Measurements from ENCODE around the gene SMARCA4.

The SMARCA4 gene

GRCh38 chr19:11010041-11010440 is 49.2 kb downstream of the SMARCA4 start:
- Mint-ChIP-seq H3K9me3 (no peaks in the 10 kb centered on the region), H3K4me1 (no peaks in the 10 kb centered on the region), H3K36me3 (peaks cover 18% of the 10 kb centered on the region), H3K27me3 (no peaks in the 10 kb centered on the region), H3K27ac (no peak overlapping the region), H3K4me3 (no peak overlapping the region)

- H3K27ac Mint-ChIP-seq = no peak overlapping the region
- H3K36me3 Mint-ChIP-seq = peaks cover 18% of the 10 kb centered on the region
- H3K4me3 Mint-ChIP-seq = no peak overlapping the region
- no peaks in the 10 kb centered on the region for H3K9me3 Mint-ChIP-seq
- no peaks in the 10 kb centered on the region for H3K4me1 Mint-ChIP-seq
- no peaks in the 10 kb centered on the region for H3K27me3 Mint-ChIP-seq
Observed at GRCh38 chr19:11012507-11012906, 51.7 kb downstream of the SMARCA4 start.

GRCh38 chr19:11013771-11014170 is 52.9 kb downstream of the SMARCA4 start:
- peaks cover 11% of the 10 kb centered on the region for H3K36me3 Mint-ChIP-seq
- no peaks in the 10 kb centered on the region for H3K9me3 Mint-ChIP-seq
- H3K4me3 Mint-ChIP-seq = no peak overlapping the region
- no peaks in the 10 kb centered on the region for H3K4me1 Mint-ChIP-seq
- no peak overlapping the region for H3K27ac Mint-ChIP-seq
- no peaks in the 10 kb centered on the region for H3K27me3 Mint-ChIP-seq

GRCh38 chr19:11014403-11014911 is 53.6 kb downstream of the SMARCA4 start:
- Mint-ChIP-seq H3K9me3 (no peaks in the 10 kb centered on the region), H3K27ac (no peak overlapping the region), H3K36me3 (peaks cover 11% of the 10 kb centered on the region), H3K27me3 (no peaks in the 10 kb centered on the region), H3K4me3 (no peak overlapping the region), H3K4me1 (no peaks in the 10 kb centered on the region)

GRCh38 chr19:11016631-11017030 is 55.8 kb downstream of the SMARCA4 start:
- peaks cover 8% of the 10 kb centered on the region for H3K36me3 Mint-ChIP-seq
- H3K9me3 Mint-ChIP-seq = no peaks in the 10 kb centered on the region
- H3K4me3 Mint-ChIP-seq = no peak overlapping the region
- H3K27ac Mint-ChIP-seq = no peak overlapping the region
- H3K27me3 Mint-ChIP-seq = no peaks in the 10 kb centered on the region
- no peaks in the 10 kb centered on the region for H3K4me1 Mint-ChIP-seq

- Mint-ChIP-seq H3K4me1 (no peaks in the 10 kb centered on the region), H3K36me3 (peaks cover 8% of the 10 kb centered on the region), H3K27ac (no peak overlapping the region), H3K27me3 (no peaks in the 10 kb centered on the region), H3K9me3 (no peaks in the 10 kb centered on the region), H3K4me3 (no peak overlapping the region)
Observed at GRCh38 chr19:11017275-11018035, 56.6 kb downstream of the SMARCA4 start.

GRCh38 chr19:11018179-11018578 is 57.3 kb downstream of the SMARCA4 start:
- H3K4me1 Mint-ChIP-seq = no peaks in the 10 kb centered on the region
- H3K27ac Mint-ChIP-seq = no peak overlapping the region
- H3K4me3 Mint-ChIP-seq = no peak overlapping the region
- H3K9me3 Mint-ChIP-seq = no peaks in the 10 kb centered on the region
- H3K36me3 Mint-ChIP-seq = peaks cover 5% of the 10 kb centered on the region
- H3K27me3 Mint-ChIP-seq = no peaks in the 10 kb centered on the region

GRCh38 chr19:11018763-11019162 is 57.9 kb downstream of the SMARCA4 start:
- peaks cover 4% of the 10 kb centered on the region for H3K36me3 Mint-ChIP-seq
- no peak overlapping the region for H3K4me3 Mint-ChIP-seq
- no peak overlapping the region for H3K27ac Mint-ChIP-seq

GRCh38 chr19:11019262-11019661 is 58.4 kb downstream of the SMARCA4 start:
- Mint-ChIP-seq H3K27me3 (no peaks in the 10 kb centered on the region), H3K36me3 (peaks cover 4% of the 10 kb centered on the region), H3K27ac (no peak overlapping the region), H3K4me1 (no peaks in the 10 kb centered on the region), H3K4me3 (no peak overlapping the region), H3K9me3 (no peaks in the 10 kb centered on the region)

More at GRCh38 chr19:11018763-11019162, 57.9 kb downstream of the SMARCA4 start:
- Mint-ChIP-seq H3K27me3 (no peaks in the 10 kb centered on the region), H3K4me1 (no peaks in the 10 kb centered on the region), H3K9me3 (no peaks in the 10 kb centered on the region)

GRCh38 chr19:11019824-11020223 is 59.0 kb downstream of the SMARCA4 start:
- H3K36me3 Mint-ChIP-seq = peaks cover 4% of the 10 kb centered on the region
- no peak overlapping the region for H3K27ac Mint-ChIP-seq
- no peaks in the 10 kb centered on the region for H3K27me3 Mint-ChIP-seq
- H3K4me1 Mint-ChIP-seq = no peaks in the 10 kb centered on the region
- no peak overlapping the region for H3K4me3 Mint-ChIP-seq
- H3K9me3 Mint-ChIP-seq = no peaks in the 10 kb centered on the region

GRCh38 chr19:11020423-11020822 is 59.6 kb downstream of the SMARCA4 start:
- Mint-ChIP-seq H3K4me3 (no peak overlapping the region), H3K27me3 (no peaks in the 10 kb centered on the region), H3K36me3 (peaks cover 2% of the 10 kb centered on the region), H3K9me3 (no peaks in the 10 kb centered on the region), H3K4me1 (no peaks in the 10 kb centered on the region), H3K27ac (no peak overlapping the region)

- Mint-ChIP-seq H3K4me1 (no peaks in the 10 kb centered on the region), H3K4me3 (no peak overlapping the region), H3K9me3 (no peaks in the 10 kb centered on the region), H3K36me3 (peaks cover 2% of the 10 kb centered on the region), H3K27ac (no peak overlapping the region), H3K27me3 (no peaks in the 10 kb centered on the region)
Observed at GRCh38 chr19:11020982-11021759, 60.3 kb downstream of the SMARCA4 start.

GRCh38 chr19:11021760-11022144 is 60.9 kb downstream of the SMARCA4 start:
- Mint-ChIP-seq H3K9me3 (no peaks in the 10 kb centered on the region), H3K27ac (no peak overlapping the region), H3K27me3 (no peaks in the 10 kb centered on the region), H3K36me3 (no peaks in the 10 kb centered on the region), H3K4me1 (no peaks in the 10 kb centered on the region), H3K4me3 (no peak overlapping the region)

- no peaks in the 10 kb centered on the region for H3K27me3 Mint-ChIP-seq
- no peaks in the 10 kb centered on the region for H3K9me3 Mint-ChIP-seq
- no peaks in the 10 kb centered on the region for H3K4me1 Mint-ChIP-seq
- H3K4me3 Mint-ChIP-seq = no peak overlapping the region
- no peak overlapping the region for H3K27ac Mint-ChIP-seq
- no peaks in the 10 kb centered on the region for H3K36me3 Mint-ChIP-seq
Observed at GRCh38 chr19:11023016-11023415, 62.2 kb downstream of the SMARCA4 start.

GRCh38 chr19:11023710-11024109 is 62.9 kb downstream of the SMARCA4 start:
- H3K4me3 Mint-ChIP-seq = no peak overlapping the region
- no peaks in the 10 kb centered on the region for H3K36me3 Mint-ChIP-seq
- H3K27ac Mint-ChIP-seq = no peak overlapping the region
- no peaks in the 10 kb centered on the region for H3K9me3 Mint-ChIP-seq
- no peaks in the 10 kb centered on the region for H3K4me1 Mint-ChIP-seq
- H3K27me3 Mint-ChIP-seq = no peaks in the 10 kb centered on the region

- no peaks in the 10 kb centered on the region for H3K27me3 Mint-ChIP-seq
- no peaks in the 10 kb centered on the region for H3K9me3 Mint-ChIP-seq
- H3K27ac Mint-ChIP-seq = no peak overlapping the region
- no peaks in the 10 kb centered on the region for H3K36me3 Mint-ChIP-seq
- no peaks in the 10 kb centered on the region for H3K4me1 Mint-ChIP-seq
- H3K4me3 Mint-ChIP-seq = no peak overlapping the region
Observed at GRCh38 chr19:11024259-11024658, 63.4 kb downstream of the SMARCA4 start.

Data from activated naive CD4-positive, alpha-beta T cell treated with anti-CD3 and anti-CD28 coated beads, Interleukin-2, amount 50 U/mL, for 24 hours (primary cell).